ENCODE measurements around the gene APOM.

DNA sequence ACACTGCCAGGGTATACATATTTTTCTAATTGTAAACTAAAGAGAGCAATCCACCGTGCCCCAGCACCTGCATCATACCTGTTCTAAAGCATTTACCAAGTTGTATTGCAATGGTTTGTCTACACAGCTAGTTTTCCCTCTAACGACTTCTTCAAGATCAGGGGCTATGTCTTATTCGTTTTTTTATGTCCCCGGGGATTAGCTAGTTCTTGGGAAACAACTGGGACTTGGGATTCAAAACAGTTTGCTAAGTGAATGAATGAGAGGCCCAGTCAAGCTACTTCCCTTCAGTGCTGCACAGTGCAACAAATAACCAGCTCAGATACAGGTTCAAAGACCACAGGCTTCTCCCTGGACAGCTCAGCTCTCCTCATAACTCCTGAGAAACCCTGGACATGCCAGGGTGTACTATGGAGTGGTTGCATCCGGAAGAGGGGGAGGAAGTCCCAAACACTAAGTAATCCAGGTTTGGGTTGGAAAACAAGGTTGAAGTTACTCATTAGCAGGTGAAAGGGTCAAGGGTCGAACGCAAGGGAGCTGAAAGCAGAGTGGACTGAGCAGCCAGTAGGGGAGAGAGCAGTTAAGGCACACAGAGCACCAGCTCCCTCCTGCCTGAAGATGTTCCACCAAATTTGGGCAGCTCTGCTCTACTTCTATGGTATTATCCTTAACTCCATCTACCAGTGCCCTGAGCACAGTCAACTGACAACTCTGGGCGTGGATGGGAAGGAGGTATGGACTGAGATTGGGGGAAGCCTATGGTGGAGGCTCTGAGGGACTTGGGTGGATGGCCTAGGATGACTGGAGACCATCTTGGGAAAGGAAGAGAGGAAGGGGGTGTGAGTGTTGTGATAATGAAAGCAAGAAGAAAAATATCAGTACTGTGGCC, at the start of gene APOM:
- TF ChIP-seq, protein P1, sequence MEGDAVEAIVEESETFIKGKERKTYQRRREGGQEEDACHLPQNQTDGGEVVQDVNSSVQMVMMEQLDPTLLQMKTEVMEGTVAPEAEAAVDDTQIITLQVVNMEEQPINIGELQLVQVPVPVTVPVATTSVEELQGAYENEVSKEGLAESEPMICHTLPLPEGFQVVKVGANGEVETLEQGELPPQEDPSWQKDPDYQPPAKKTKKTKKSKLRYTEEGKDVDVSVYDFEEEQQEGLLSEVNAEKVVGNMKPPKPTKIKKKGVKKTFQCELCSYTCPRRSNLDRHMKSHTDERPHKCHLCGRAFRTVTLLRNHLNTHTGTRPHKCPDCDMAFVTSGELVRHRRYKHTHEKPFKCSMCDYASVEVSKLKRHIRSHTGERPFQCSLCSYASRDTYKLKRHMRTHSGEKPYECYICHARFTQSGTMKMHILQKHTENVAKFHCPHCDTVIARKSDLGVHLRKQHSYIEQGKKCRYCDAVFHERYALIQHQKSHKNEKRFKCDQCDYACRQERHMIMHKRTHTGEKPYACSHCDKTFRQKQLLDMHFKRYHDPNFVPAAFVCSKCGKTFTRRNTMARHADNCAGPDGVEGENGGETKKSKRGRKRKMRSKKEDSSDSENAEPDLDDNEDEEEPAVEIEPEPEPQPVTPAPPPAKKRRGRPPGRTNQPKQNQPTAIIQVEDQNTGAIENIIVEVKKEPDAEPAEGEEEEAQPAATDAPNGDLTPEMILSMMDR (conservative IDR thresholded peaks at IDR 0.05; ENCODE audit: low read length) = no peak
- TF ChIP-seq EZH2phosphoT487 (IDR thresholded peaks at IDR 0.05; ENCODE audit: borderline replicate concordance, low read depth, low read length) = no peak
